Measurements from ENCODE around the gene FBXW10B.
"Not testable (repeated sequence)": the region's sequence is repeated elsewhere in the genome, so short reads cannot be mapped to it uniquely, and the experiment has no call there.

FBXW10B gene

DNA sequence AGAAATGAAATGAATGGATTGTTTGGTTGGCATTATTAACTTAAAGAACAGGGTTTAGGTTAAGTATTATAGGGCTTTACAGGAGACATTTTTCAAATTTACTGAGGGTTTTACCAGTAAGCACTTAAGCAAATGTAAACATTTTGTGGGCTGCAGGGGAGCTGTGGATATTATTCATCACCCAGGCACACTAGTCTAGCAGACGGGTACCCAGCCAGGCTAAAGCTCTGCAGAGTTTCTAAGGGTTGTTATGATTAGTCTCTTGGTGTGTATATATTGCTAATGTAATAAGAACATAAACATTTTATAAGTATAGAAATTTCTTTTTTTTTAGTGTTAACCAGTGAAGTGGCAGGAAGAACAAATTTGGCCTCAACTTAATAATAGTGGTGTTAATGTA, 42.7 kb downstream of the FBXW10B start:
- not testable (repeated sequence) for H3K4me1 ChIP-seq (ENCODE audit: control insufficient read depth, insufficient read depth, low read length); H3K4me3 ChIP-seq (ENCODE audit: low read depth, low read length); H3K9ac ChIP-seq (ENCODE audit: low read depth, low read length); H3K36me3 ChIP-seq (ENCODE audit: control insufficient read depth, insufficient read depth, low read length); H3K27me3 ChIP-seq (ENCODE audit: control insufficient read depth, insufficient read depth, low read length); H3K9me3 ChIP-seq (ENCODE audit: control insufficient read depth, insufficient read depth, low read length)

DNA sequence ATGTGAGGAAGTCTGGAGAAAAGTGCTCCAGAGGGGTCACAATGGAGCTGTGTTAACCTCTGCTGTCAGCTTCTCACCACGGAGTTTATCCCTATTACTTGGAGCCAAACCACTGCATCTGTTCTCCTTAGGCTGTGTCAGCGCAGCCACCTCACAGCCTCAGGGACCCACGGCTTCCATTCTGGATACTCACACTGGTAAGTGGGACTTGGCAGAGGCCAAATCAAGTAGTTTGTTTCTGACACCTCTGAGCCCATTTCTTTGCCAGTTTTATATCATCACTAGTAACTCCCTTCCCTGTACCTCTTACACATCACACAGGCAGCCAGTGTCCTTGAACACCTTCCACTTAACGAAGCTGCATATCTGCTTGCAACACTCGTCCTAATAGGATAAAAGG, 44.8 kb downstream of the FBXW10B start:
- H3K9me3 ChIP-seq (ENCODE audit: control insufficient read depth, insufficient read depth, low read length); H3K36me3 ChIP-seq (ENCODE audit: control insufficient read depth, insufficient read depth, low read length); H3K27me3 ChIP-seq (ENCODE audit: control insufficient read depth, insufficient read depth, low read length); H3K4me1 ChIP-seq (ENCODE audit: control insufficient read depth, insufficient read depth, low read length); H3K4me3 ChIP-seq (ENCODE audit: low read depth, low read length); H3K9ac ChIP-seq (ENCODE audit: low read depth, low read length): not testable (repeated sequence)

GRCh38 chr17:15573870-15574269, 45.6 kb downstream of the FBXW10B start:
- H3K4me3 ChIP-seq (ENCODE audit: low read depth, low read length); H3K36me3 ChIP-seq (ENCODE audit: control insufficient read depth, insufficient read depth, low read length); H3K9me3 ChIP-seq (ENCODE audit: control insufficient read depth, insufficient read depth, low read length); H3K9ac ChIP-seq (ENCODE audit: low read depth, low read length); H3K4me1 ChIP-seq (ENCODE audit: control insufficient read depth, insufficient read depth, low read length); H3K27me3 ChIP-seq (ENCODE audit: control insufficient read depth, insufficient read depth, low read length): not testable (repeated sequence)
